NCI-H2171 (cell line): ENCODE measurements around the gene KCNH4.

Source experiments
- DNase-seq: peaks from one replicate; lab custom pipeline; 2025; lab: John Stamatoyannopoulos, UW

KCNH4 gene

DNA sequence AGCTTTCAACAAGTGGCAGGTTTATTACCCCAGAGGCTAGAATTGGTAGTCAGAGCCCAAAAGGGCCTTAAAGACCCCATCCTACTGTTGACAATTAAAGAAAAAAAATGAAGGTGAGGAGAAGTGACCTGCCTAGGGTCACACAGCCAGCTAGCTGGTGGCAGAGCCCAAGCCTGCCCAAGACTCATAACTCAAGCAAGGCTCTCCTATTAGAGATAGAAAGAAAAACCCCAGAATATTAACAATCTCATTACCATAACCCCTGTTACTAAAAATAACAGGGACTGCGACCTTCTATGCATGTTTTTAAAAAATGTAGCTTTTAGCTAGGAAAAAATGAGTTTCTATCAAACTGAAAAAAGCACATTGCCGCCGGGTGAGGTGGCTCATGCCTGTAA, 44.3 kb downstream of the KCNH4 start:
- no peak for DNase-seq

DNA sequence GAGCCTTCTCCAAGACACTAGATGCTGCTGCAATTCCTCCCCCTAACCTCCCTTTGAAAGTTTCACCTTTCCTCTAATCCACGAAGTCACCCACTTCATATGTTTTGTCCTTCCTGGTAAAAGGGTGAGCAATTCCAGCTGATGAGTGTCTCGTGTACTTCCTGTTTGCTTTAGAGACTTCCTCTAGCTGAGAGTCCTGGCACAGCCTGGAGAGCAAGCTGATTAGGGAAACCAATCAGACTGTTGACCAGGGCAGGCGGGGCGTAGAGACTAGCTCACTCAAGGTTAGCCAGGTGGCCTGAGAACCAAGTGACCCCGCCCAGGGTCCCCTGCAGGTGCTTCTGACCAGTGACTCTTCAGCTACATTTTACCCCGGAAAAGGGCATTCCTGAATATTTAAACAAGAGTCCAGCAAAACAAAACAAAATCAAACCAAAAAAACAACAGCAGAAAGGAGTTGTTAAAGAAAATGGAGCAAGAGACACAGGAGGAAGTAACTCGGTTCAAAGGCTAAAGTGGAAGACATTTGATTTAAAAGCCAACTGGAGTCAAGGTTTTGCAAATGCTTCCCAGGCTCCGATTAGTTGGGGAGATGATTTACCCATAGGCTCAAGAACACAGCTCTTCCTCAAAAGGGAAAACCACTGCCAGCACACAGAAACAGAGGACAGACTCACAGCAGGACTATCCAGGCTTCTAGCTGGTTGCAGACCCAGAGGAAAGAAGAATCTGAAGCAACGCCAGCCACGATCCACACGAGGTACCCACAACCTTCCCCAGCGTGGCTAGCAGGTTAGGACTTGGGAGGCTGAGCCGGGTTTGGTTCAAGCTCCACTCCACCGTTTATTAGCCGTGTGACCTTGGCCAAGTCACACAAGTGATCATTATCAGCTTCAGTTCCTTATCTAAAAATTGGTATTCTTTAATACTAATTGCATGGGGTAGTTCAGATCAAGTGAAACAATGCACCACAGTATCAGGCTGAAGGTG, 45.0 kb downstream of the KCNH4 start:
- DNase-seq = no peak

GRCh38 chr17:42135151-42135550, 45.8 kb downstream of the KCNH4 start:
- no peak for DNase-seq

GRCh38 chr17:42133461-42134041, 47.4 kb downstream of the KCNH4 start:
- peak; percentile 98 for DNase-seq

DNA sequence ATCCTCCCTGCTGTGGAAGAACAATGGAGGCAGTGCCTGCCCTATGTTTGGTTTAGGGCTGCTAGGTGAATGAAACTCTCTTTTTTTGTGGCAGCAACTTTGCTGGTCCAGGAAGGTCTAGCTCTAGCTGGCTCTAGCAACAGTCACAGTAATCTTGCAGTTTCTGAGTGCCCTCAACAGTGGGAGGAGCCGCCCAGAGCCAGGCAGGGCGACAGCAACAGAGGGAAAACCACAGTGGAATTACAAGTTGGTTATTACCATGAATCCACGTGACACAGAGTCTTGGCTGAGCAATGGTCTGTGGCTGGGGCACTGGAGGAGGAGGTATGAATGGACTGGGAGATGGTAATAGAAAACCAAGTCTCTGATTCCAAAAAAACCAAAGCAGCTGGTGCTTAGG, 48.0 kb downstream of the KCNH4 start:
- DNase-seq = no peak

GRCh38 chr17:42131981-42132432, 48.9 kb downstream of the KCNH4 start:
- DNase-seq = no peak

GRCh38 chr17:42131232-42131631, 49.7 kb downstream of the KCNH4 start:
- DNase-seq = no peak

- DNase-seq = no peak
These were observed 50.5 kb downstream of the KCNH4 start for GRCh38 chr17:42130310-42130936.

GRCh38 chr17:42129109-42129837, 51.7 kb downstream of the KCNH4 start:
- no peak for DNase-seq

DNA sequence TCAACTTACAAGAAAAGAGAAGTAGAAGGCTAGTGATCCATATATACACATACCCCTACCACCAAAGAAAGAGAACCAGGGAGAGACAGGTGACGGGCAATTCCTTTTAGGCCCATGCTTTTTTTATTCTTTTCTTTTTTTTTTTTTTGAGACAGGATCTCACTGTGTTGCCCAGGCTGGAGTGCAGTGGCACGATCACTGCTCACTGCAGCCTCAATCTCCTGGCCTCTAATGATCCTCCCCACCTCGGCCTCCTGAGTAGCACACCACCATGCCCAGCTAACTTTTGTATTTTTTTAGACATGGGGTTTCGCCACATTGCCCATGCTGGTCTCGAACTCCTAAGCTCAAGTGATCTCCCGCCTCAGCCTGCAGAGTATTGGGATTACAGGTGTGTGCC, 53.5 kb downstream of the KCNH4 start:
- no peak for DNase-seq

DNA sequence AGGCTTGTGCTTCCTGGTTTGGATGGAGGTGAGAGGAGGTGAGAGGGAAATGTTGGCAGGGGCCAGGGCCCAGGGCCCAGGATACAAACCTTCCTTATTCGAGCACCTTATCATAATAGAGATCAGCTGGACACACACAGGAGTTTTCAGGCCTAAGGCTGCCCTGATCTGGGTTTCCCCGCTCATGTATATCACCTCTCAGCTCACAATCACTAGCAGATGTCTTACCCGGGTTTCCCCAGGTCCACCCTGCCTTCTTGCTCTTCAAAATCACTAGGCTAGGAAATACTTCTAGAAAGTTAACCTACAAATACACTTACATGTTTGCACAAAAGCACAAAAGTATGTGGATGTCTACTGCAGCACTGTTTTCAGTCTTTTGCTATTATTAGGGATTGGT, 54.1 kb downstream of the KCNH4 start:
- no peak for DNase-seq

GRCh38 chr17:42125565-42125964, 55.4 kb downstream of the KCNH4 start:
- no peak for DNase-seq

DNA sequence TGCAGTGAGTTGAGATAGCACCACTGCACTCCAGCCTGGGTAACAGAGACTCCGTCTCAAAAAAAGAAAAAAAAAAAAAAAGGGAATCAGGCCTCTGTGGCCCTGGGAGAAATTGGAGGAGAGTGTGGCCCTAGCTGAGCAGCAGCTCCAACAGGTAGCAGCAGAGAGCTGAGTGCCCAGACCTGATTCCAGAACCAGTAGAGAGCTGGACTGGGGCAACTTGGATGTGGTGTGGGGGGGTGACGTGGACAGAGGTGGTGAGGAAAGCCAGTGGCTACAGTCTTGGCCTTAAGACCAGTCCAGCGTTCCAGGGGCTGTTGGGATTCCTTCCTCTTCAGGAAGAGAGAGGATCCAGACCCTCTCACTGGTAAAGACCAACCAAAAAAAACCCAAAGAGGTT, 56.7 kb downstream of the KCNH4 start:
- DNase-seq = no peak

DNA sequence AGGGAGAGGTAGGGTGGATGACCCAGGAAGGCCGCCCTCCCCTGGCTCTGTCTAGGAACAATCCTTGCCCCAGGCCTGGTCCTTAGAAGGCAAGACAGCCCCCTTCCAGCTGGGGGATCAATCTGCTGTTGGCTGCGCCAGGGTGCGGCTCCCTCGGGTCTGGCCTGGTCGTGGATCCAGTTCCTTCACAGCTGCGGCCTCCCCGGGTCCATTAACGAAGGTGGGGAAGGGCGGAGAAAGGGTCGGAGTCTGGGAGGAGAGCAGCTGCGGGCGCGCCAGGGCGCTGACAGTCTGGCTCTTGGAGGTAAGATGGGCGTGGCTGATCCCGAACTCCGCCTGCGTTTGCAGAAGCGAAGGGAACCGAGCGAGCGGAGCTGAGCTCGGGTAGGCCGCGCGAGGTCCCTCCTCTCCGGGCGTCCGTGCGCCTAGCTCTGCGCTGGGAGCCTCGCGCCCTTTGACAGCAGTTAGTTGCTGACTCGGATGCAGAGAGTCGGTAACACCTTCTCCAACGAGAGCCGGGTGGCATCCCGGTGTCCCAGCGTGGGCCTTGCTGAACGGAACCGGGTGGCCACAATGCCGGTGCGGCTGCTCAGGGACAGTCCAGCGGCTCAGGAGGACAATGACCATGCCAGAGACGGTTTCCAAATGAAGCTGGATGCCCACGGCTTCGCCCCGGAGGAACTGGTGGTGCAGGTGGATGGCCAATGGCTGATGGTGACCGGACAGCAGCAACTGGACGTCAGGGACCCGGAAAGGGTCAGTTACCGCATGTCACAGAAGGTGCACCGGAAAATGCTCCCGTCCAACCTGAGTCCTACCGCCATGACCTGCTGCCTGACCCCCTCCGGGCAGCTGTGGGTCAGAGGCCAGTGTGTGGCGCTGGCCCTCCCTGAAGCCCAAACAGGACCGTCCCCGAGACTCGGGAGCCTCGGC, 58.3 kb downstream of the KCNH4 start, which contains the start of gene HSPB9:
HSPB9 (plus strand) TSS at position 434 of the 933 bp plus-strand sequence; CDS start at position 481, 47 bp downstream.
- DNase-seq = peak; percentile 92

GRCh38 chr17:42120770-42121769, 59.9 kb downstream of the KCNH4 start, which contains the start of gene KAT2A:
Gene KAT2A (minus strand): TSS chr17:42121367. CDS start chr17:42121304, 63 bp downstream.
- DNase-seq = peak; percentile 75

DNA sequence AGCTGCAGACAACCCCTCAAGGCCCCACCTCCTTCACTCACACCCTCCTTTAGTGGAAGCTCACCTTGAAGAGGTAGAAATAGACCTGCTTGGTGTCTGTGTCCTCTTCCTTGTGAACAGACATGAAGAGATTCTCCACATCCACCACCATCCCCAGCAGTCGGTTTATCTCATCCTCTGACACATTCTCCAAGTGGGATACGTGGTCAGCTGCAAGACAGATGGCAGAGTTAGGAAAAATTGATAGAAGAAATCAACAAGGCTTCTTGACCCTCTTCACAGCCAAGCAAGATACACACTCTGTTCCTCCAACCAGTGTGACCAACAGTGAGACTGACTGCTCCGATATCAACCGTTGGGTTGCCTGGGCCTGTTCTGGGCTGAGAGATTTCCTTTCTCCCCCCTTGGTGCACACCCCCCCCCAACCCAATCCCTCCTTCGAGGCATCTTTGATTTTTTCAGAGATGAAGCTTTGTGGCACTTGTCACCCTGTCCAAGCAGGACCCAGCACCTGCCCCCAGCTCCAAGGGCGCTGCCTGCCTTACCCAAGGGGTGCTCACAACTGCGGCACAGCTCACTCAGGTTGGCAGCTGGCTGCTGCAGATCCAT, 60.7 kb downstream of the KCNH4 start:
- DNase-seq = no peak

- no peak for DNase-seq
These were observed 61.6 kb downstream of the KCNH4 start for GRCh38 chr17:42119301-42119700.

GRCh38 chr17:42118545-42118944, 62.4 kb downstream of the KCNH4 start:
- DNase-seq = peak; percentile 35

- DNase-seq = no peak
These were observed 62.8 kb downstream of the KCNH4 start for GRCh38 chr17:42118126-42118510.
